Measurements from ENCODE around the gene SNED1.

Gene SNED1

GRCh38 chr2:241031436-241032165 lies 33.2 kb downstream of the SNED1 start:
- TF ChIP-seq, protein P1, sequence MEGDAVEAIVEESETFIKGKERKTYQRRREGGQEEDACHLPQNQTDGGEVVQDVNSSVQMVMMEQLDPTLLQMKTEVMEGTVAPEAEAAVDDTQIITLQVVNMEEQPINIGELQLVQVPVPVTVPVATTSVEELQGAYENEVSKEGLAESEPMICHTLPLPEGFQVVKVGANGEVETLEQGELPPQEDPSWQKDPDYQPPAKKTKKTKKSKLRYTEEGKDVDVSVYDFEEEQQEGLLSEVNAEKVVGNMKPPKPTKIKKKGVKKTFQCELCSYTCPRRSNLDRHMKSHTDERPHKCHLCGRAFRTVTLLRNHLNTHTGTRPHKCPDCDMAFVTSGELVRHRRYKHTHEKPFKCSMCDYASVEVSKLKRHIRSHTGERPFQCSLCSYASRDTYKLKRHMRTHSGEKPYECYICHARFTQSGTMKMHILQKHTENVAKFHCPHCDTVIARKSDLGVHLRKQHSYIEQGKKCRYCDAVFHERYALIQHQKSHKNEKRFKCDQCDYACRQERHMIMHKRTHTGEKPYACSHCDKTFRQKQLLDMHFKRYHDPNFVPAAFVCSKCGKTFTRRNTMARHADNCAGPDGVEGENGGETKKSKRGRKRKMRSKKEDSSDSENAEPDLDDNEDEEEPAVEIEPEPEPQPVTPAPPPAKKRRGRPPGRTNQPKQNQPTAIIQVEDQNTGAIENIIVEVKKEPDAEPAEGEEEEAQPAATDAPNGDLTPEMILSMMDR (conservative IDR thresholded peaks at IDR 0.05; ENCODE audit: low read length), result no peak
- DNase-seq (ENCODE audit: low read depth), result no peak
- H3K4me3 ChIP-seq (ENCODE audit: low read length), result no peak overlapping the region

- no peak overlapping the region for H3K4me3 ChIP-seq (ENCODE audit: low read length)
Observed at GRCh38 chr2:241033336-241033987, 35.0 kb downstream of the SNED1 start.

GRCh38 chr2:241033994-241034393 lies 35.6 kb downstream of the SNED1 start:
- DNase-seq (ENCODE audit: low read depth), result no peak
- TF ChIP-seq, protein P1 (conservative IDR thresholded peaks at IDR 0.05; ENCODE audit: low read length), result no peak
- no peak overlapping the region for H3K4me3 ChIP-seq (ENCODE audit: low read length)

More at GRCh38 chr2:241033336-241033987, 35.0 kb downstream of the SNED1 start:
- DNase-seq (ENCODE audit: low read depth), result no peak
- TF ChIP-seq, protein P1 (conservative IDR thresholded peaks at IDR 0.05; ENCODE audit: low read length), result no peak

DNA sequence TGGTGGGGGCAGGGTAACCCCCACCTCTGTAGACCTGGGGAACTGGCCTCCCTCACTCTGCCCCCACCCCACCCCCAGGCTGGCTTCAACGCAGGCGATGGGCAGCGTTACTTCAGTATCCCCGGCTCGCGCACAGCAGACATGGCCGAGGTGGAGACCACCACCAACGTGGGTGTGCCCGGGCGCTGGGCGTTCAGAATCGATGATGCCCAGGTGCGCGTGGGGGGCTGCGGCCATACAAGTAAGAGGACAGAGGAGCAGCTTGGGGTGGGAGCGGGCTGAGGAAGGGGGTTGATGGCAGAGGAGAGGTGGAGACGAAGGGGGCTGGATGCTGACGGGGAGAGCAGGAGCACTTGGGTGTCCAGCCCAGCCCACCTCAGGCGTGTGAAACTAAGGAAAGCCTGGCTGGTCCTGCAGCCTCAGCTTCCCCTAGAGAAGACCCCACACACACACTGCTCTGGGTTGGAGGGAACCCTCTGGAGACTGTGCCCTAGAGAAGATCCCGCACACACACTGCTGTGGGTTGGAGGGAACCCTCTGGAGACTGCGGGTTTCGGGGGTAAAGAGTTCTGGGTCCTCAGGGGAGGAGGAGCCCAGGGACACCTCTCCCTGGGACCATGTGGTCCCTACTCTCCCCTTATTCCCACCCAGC lies 36.2 kb downstream of the SNED1 start:
- no peak for DNase-seq (ENCODE audit: low read depth)
- TF ChIP-seq, protein P1 (conservative IDR thresholded peaks at IDR 0.05; ENCODE audit: low read length), result no peak
- H3K4me3 ChIP-seq (ENCODE audit: low read length), result no peak overlapping the region

DNA sequence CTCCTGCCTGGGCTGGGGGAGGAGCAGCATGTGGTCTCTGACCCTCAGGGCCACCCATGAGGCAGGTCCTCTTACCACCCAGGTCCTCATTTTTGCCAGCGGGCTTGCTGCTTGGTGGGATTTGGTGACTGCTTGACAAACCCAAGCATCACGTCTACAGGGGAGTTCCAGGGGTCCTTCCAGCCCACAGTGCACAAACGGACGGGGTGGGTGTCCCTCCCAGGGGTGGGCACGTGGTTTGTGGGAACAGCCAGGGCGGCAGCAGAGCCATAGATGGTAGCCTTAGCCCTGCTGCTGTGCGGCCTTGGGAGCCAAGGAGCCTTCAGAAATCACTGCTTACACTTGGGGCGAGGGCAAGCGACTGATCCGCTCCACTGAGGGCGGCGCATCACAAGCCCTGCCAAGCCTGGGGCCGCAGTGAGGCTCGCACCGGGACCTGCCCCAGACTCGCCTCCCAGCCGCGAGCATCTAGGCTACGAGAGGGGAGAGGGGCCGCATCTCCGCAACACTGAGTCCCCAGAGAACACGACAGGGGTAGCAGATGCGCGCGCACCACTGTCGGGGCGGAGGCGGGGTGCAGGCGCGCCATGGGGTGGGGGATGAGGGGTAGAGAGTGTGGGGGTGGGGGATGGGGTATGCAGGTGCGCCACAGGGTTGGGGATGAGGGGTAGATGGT lies 36.9 kb downstream of the SNED1 start:
- H3K4me3 ChIP-seq (ENCODE audit: low read length), result no peak overlapping the region
- TF ChIP-seq, protein P1 (conservative IDR thresholded peaks at IDR 0.05; ENCODE audit: low read length), result no peak
- no peak for DNase-seq (ENCODE audit: low read depth)

- TF ChIP-seq, protein P1 (conservative IDR thresholded peaks at IDR 0.05; ENCODE audit: low read length), result no peak
- no peak overlapping the region for H3K4me3 ChIP-seq (ENCODE audit: low read length)
- DNase-seq (ENCODE audit: low read depth), result no peak
Observed at GRCh38 chr2:241035818-241036396, 37.5 kb downstream of the SNED1 start.

All from AG10803 (cell line).